ENCODE measurements around the gene ARF1. TPM values are rescaled to one million over a fixed set of nuclear protein-coding genes. Genes with fewer than 3 reads are reported as not detected.

ARF1 gene
- polyA plus RNA-seq, result 100 to 1,000 TPM; 375 to 490 (median 410) TPM
- long read RNA-seq, donor 1, result 0 reads
- long read RNA-seq, donor 2, transcript ARF1-201 (5 exons, 1,888 nt), result major isoform, 98 of 110 reads
- long read RNA-seq, donor 2, partial matches to known transcripts, result 9 of 110 reads
- long read RNA-seq, donor 2, other reads (novel, unspliced or antisense), result 0 of 110 reads
- long read RNA-seq, donor 3, transcript ARF1-201 (5 exons, 1,888 nt), result major isoform, 111 of 157 reads
- long read RNA-seq, donor 3, transcript ARF1-213 (5 exons, 1,972 nt), result minor isoform, 8 of 157 reads
- long read RNA-seq, donor 3, partial matches to known transcripts, result 38 of 157 reads
- long read RNA-seq, donor 3, other reads (novel, unspliced or antisense), result 0 of 157 reads
- long read RNA-seq, donor 4, partial matches to known transcripts, result 0 of 3 reads
- long read RNA-seq, donor 4, other reads (novel, unspliced or antisense), result 0 of 3 reads
- long read RNA-seq, donor 5, transcript ARF1-201 (5 exons, 1,888 nt), result major isoform, 32 of 34 reads
- long read RNA-seq, donor 5, partial matches to known transcripts, result 0 of 34 reads
- long read RNA-seq, donor 5, other reads (novel, unspliced or antisense), result 0 of 34 reads
- long read RNA-seq, donor 6, transcript ARF1-201 (5 exons, 1,888 nt), result major isoform, 154 of 182 reads
- long read RNA-seq, donor 6, transcript ARF1-213 (5 exons, 1,972 nt), result minor isoform, 10 of 182 reads
- long read RNA-seq, donor 6, partial matches to known transcripts, result 18 of 182 reads
- long read RNA-seq, donor 6, other reads (novel, unspliced or antisense), result 0 of 182 reads
- long read RNA-seq, donor 7, result 0 reads
- long read RNA-seq, donor 8, transcript ARF1-201 (5 exons, 1,888 nt), result major isoform, 14 of 16 reads
- long read RNA-seq, donor 8, partial matches to known transcripts, result 0 of 16 reads
- long read RNA-seq, donor 8, other reads (novel, unspliced or antisense), result 0 of 16 reads
- long read RNA-seq, donor 9, transcript ARF1-201 (5 exons, 1,888 nt), result major isoform, 27 of 28 reads
- long read RNA-seq, donor 9, partial matches to known transcripts, result 0 of 28 reads
- long read RNA-seq, donor 9, other reads (novel, unspliced or antisense), result 0 of 28 reads
- long read RNA-seq, donor 10, transcript ARF1-201 (5 exons, 1,888 nt), result major isoform, 180 of 223 reads
- long read RNA-seq, donor 10, transcript ARF1-213 (5 exons, 1,972 nt), result minor isoform, 6 of 223 reads
- long read RNA-seq, donor 10, partial matches to known transcripts, result 31 of 223 reads
- long read RNA-seq, donor 10, other reads (novel, unspliced or antisense), result 5 of 223 reads

DNA sequence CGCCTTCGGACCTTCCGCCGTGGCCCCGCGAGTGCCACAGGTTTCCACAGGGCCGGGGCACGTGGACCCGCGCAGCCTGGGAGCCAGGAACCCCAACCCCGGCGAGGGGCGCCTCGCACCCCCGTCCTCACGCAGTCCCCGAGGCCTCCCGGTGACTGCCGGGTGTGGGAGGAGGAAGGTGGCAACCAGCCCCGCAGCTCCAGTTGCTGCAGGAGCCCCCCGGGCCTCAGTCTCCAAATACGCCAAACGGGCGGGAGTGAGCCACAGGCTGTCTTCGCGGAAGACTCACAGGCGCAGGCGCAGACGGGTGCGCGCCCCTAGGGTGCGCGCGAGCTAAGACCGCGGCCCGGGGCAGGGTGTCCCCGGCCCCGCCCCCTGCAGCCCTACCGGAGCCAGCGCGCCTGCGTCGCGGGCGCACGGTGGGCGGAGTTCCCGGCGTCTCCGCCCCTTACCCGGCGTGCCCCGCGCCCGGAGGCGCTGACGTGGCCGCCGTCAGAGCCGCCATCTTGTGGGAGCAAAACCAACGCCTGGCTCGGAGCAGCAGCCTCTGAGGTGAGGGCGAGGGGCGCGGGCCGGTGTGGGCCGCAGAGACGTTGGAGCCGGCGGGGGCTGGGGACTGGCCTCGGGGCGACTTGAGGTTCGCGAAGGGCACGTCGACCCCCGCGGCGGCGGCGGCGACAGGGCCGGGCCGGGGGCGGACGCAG is at the start of gene ARF1:
Gene ARF1, plus strand, starts transcription at position 495 of the 704 bp plus-strand sequence. CDS start 14,407 bp downstream, outside the sequence.
- Histone ChIP-seq H3K36me3 (ENCODE audit: control insufficient read depth in 3 of 3, insufficient read depth in 2 of 3, low read depth in 1 of 3, low read length in 3 of 3) (peaks cover 0 to 16% (median 0%) of the 10 kb centered on the region in 3 donors), H3K4me1 (ENCODE audit: control insufficient read depth in 3 of 3, insufficient read depth in 2 of 3, low read depth in 1 of 3, low read length in 2 of 3) (peaks cover 6 to 39% (median 26%) of the 10 kb centered on the region in 3 donors), H3K27ac (ENCODE audit: low read depth in 1 of 3, low read length in 2 of 3) (peak within 1 kb of the TSS; percentile 94 to 100 (median 97)), H3K4me3 (ENCODE audit: low read depth in 1 of 3, low read length in 3 of 3) (peak within 1 kb of the TSS; percentile 69 to 95 (median 95)), H3K9me3 (ENCODE audit: control insufficient read depth in 2 of 2, insufficient read depth in 1 of 2, low read depth in 1 of 2, low read length in 1 of 2) (no peaks in the 10 kb centered on the region), H3K27me3 (ENCODE audit: control insufficient read depth in 3 of 3, insufficient read depth in 3 of 3, low read length in 3 of 3) (no peaks in the 10 kb centered on the region)
- peak; percentile 92 to 97 for DNase-seq
- FAIRE-seq, result no peak
- WGBS, 3 donors, result 0% methylated on average over 43 to 87 of the region's 87 CpGs

- FAIRE-seq, result no peak
- Histone ChIP-seq H3K4me3 (ENCODE audit: low read depth in 1 of 3, low read length in 3 of 3) (no peak overlapping the region), H3K36me3 (ENCODE audit: control insufficient read depth in 3 of 3, insufficient read depth in 2 of 3, low read depth in 1 of 3, low read length in 3 of 3) (no peaks in the 10 kb centered on the region), H3K27ac (ENCODE audit: low read depth in 1 of 3, low read length in 2 of 3) (no peak overlapping the region), H3K27me3 (ENCODE audit: control insufficient read depth in 3 of 3, insufficient read depth in 3 of 3, low read length in 3 of 3) (peaks cover 0 to 28% (median 16%) of the 10 kb centered on the region in 3 donors), H3K4me1 (ENCODE audit: control insufficient read depth in 3 of 3, insufficient read depth in 2 of 3, low read depth in 1 of 3, low read length in 2 of 3) (no peaks in the 10 kb centered on the region), H3K9me3 (ENCODE audit: control insufficient read depth in 2 of 2, insufficient read depth in 1 of 2, low read depth in 1 of 2, low read length in 1 of 2) (no peaks in the 10 kb centered on the region)
- no peak for DNase-seq
- 80 to 85% (median 82%) methylated on average over 2 of the region's 2 CpGs for WGBS, 3 donors
Measured at GRCh38 chr1:228033376-228033775, 49.1 kb upstream of the ARF1 start.

GRCh38 chr1:228034954-228035837 is 47.3 kb upstream of the ARF1 start:
- H3K27ac ChIP-seq (ENCODE audit: low read depth in 1 of 3, low read length in 2 of 3), result no peak overlapping the region
- H3K4me1 ChIP-seq (ENCODE audit: control insufficient read depth in 3 of 3, insufficient read depth in 2 of 3, low read depth in 1 of 3, low read length in 2 of 3), result no peaks in the 10 kb centered on the region
- WGBS, 3 donors, result 77 to 83% (median 77%) methylated on average over 16 of the region's 16 CpGs
- H3K36me3 ChIP-seq (ENCODE audit: control insufficient read depth in 3 of 3, insufficient read depth in 2 of 3, low read depth in 1 of 3, low read length in 3 of 3), result no peaks in the 10 kb centered on the region
- H3K27me3 ChIP-seq (ENCODE audit: control insufficient read depth in 3 of 3, insufficient read depth in 3 of 3, low read length in 3 of 3), result peaks cover 0 to 44% (median 24%) of the 10 kb centered on the region in 3 donors
- no peak overlapping the region for H3K4me3 ChIP-seq (ENCODE audit: low read depth in 1 of 3, low read length in 3 of 3)
- DNase-seq, result no peak
- no peak for FAIRE-seq
- H3K9me3 ChIP-seq (ENCODE audit: control insufficient read depth in 2 of 2, insufficient read depth in 1 of 2, low read depth in 1 of 2, low read length in 1 of 2), result no peaks in the 10 kb centered on the region

DNA sequence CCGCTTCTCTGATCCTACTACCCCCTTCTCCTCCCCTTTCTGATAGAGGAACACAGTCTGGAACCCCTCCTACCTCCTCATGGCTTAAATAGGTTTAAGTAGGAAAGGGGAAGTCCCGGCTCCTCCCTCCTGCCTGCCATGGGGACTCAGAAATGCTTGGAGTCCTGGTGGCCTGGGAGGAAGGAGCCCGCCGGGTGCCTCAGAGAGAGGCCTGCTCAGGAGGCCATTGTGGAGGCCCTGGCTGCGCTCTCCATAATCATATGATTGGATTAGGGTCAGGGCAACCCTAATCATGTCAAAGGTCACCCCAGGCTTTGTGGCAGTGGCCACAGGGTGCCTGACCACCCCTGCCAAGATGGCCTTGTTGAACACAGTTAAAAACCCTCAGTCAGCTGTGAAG is 46.7 kb upstream of the ARF1 start:
- no peak for DNase-seq
- no peak for FAIRE-seq
- Histone ChIP-seq H3K36me3 (ENCODE audit: control insufficient read depth in 3 of 3, insufficient read depth in 2 of 3, low read depth in 1 of 3, low read length in 3 of 3) (no peaks in the 10 kb centered on the region), H3K4me1 (ENCODE audit: control insufficient read depth in 3 of 3, insufficient read depth in 2 of 3, low read depth in 1 of 3, low read length in 2 of 3) (no peaks in the 10 kb centered on the region), H3K27me3 (ENCODE audit: control insufficient read depth in 3 of 3, insufficient read depth in 3 of 3, low read length in 3 of 3) (peaks cover 0 to 44% (median 24%) of the 10 kb centered on the region in 3 donors), H3K27ac (ENCODE audit: low read depth in 1 of 3, low read length in 2 of 3) (no peak overlapping the region), H3K4me3 (ENCODE audit: low read depth in 1 of 3, low read length in 3 of 3) (no peak overlapping the region), H3K9me3 (ENCODE audit: control insufficient read depth in 2 of 2, insufficient read depth in 1 of 2, low read depth in 1 of 2, low read length in 1 of 2) (no peaks in the 10 kb centered on the region)
- 70 to 95% (median 88%) methylated on average over 4 of the region's 5 CpGs for WGBS, 3 donors

DNA sequence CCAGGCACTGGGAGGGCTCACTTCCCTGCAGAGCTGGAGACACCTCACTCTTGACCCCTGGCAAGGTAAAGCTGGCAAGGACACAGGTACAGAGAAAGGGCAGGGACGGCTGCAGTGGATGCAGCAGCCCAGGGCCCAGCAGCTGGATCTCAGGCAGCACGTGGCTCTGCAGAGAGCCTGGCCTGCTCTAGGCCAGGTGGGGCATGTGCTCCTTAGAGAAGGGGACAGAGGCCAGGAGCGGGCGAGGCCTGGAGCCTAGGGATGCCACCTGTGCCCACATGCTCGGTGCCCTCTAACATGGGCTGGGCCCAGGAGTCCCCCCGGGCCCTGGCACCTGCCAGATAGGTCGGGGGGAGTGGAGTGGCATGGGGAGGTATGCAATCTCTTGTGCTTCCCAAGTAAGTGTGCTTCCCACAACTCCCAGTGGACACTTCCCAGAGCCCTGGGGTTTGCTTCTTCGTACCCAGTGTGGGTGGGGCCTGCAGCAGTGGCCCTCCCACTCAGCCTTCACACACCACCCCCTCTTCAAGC is 45.7 kb upstream of the ARF1 start:
- DNase-seq, result no peak
- H3K4me1 ChIP-seq (ENCODE audit: control insufficient read depth in 3 of 3, insufficient read depth in 2 of 3, low read depth in 1 of 3, low read length in 2 of 3), result no peaks in the 10 kb centered on the region
- H3K4me3 ChIP-seq (ENCODE audit: low read depth in 1 of 3, low read length in 3 of 3), result no peak overlapping the region
- H3K9me3 ChIP-seq (ENCODE audit: control insufficient read depth in 2 of 2, insufficient read depth in 1 of 2, low read depth in 1 of 2, low read length in 1 of 2), result no peaks in the 10 kb centered on the region
- no peak for FAIRE-seq
- no peaks in the 10 kb centered on the region for H3K36me3 ChIP-seq (ENCODE audit: control insufficient read depth in 3 of 3, insufficient read depth in 2 of 3, low read depth in 1 of 3, low read length in 3 of 3)
- H3K27me3 ChIP-seq (ENCODE audit: control insufficient read depth in 3 of 3, insufficient read depth in 3 of 3, low read length in 3 of 3), result peaks cover 0 to 47% (median 24%) of the 10 kb centered on the region in 3 donors
- 26 to 81% (median 64%) methylated on average over 7 to 8 of the region's 8 CpGs for WGBS, 3 donors
- H3K27ac ChIP-seq (ENCODE audit: low read depth in 1 of 3, low read length in 2 of 3), result no peak overlapping the region

DNA sequence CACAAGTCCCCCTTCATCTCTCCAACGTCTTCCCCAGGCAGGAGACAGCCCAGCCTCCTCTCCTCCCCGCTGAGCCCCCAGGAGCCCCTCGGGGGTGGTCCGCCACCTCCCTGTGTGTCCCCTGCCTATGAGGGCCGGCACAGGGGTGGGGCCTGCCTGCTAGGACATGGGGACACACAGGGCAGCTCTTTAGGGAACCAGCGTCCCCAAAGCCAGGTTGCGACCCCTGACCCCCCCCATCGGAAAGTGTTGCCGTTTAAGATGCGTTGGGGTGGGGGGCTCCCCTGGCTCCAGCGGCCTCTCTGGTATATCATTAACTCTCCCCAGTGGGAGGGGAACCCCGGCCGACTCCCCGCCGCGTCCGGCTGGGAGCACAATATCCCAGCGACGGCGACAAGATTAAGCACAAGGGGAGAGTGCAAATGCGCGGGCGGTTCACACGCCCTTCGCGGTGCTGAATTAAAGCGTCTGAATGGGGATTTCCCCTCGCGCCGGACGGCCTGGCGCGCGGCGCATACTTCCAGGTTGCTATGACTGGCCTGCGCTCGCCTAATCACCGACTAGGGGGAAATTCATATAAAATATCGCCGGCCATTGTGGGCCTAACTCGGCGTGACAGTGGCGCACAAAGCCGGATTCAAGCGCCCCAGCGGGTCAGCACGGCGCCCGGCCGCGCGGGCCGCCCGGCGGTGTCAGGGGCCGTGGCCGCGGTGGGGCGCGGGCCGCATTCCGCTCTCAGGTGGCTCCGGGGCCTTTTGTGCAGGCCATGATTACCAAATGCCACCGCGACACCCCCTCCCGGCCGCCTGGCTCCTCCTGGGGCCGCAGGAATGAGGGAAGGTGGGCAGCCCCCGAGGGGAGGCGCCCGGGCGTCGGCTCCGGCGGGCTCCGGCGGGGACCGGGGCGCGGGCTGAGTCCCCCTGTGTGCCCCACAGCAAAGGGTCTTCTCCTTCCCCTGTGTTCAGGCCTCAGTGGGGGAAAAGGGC is 44.8 kb upstream of the ARF1 start:
- WGBS, 3 donors, result 6 to 10% (median 7%) methylated on average over 73 to 80 of the region's 80 CpGs
- peak in 1 of 2 donors; percentile 41 for DNase-seq

More for the DNA sequence above, 44.8 kb upstream of the ARF1 start:
- Histone ChIP-seq H3K36me3 (ENCODE audit: control insufficient read depth in 3 of 3, insufficient read depth in 2 of 3, low read depth in 1 of 3, low read length in 3 of 3) (no peaks in the 10 kb centered on the region), H3K4me1 (ENCODE audit: control insufficient read depth in 3 of 3, insufficient read depth in 2 of 3, low read depth in 1 of 3, low read length in 2 of 3) (no peaks in the 10 kb centered on the region), H3K27me3 (ENCODE audit: control insufficient read depth in 3 of 3, insufficient read depth in 3 of 3, low read length in 3 of 3) (peaks cover 0 to 45% (median 24%) of the 10 kb centered on the region in 3 donors), H3K9me3 (ENCODE audit: control insufficient read depth in 2 of 2, insufficient read depth in 1 of 2, low read depth in 1 of 2, low read length in 1 of 2) (no peaks in the 10 kb centered on the region), H3K4me3 (ENCODE audit: low read depth in 1 of 3, low read length in 3 of 3) (no peak overlapping the region), H3K27ac (ENCODE audit: low read depth in 1 of 3, low read length in 2 of 3) (no peak overlapping the region)
- no peak for FAIRE-seq

Data from small intestine (tissue), 16 donors.